Breast epithelium (tissue), 3 donors: Measurements from ENCODE around the gene GYS1.

Experiments used
- CTCF ChIP-seq, 3 donors: fragments of 450-650 bp; IDR thresholded peaks; one replicate each; pipeline ENCODE4 v1.5.1; 2016 to 2017; ENCODE audit warnings: antibody characterized with exemption in 3 of 3, mild to moderate bottlenecking in 3 of 3, moderate library complexity in 3 of 3
- POLR2AphosphoS5 ChIP-seq, 3 donors: sonication (generic); formaldehyde crosslinking; IDR thresholded peaks; one replicate each; pipeline ENCODE4 v1.6.1; 2017; ENCODE audit warnings: antibody characterized with exemption in 3 of 3

GRCh38 chr19:48954595-48955307 is 38.4 kb downstream of the GYS1 start, which contains the start of gene BAX:
- no peak for TF ChIP-seq CTCF (IDR thresholded peaks at IDR 0.05)
- TF ChIP-seq POLR2AphosphoS5 (IDR thresholded peaks at IDR 0.05), result peak; percentile 75 to 94 (median 85)
